HG02938 (cell line): ENCODE measurements around the gene RNF113B.

Source experiments
- ATAC-seq: cut with Tn5 transposase; IDR thresholded peaks from one replicate; pipeline ENCODE4 v1.9.1; 2021; ENCODE audit warnings: mild to moderate bottlenecking, moderate library complexity; ENCODE audit not compliant: unreplicated experiment

RNF113B gene

GRCh38 chr13:98175043-98175442, 2.0 kb downstream of the RNF113B start:
- no peak for ATAC-seq

- no peak for ATAC-seq
Measured at GRCh38 chr13:98174307-98174706, 2.8 kb downstream of the RNF113B start.

- ATAC-seq, result no peak
Measured at GRCh38 chr13:98173431-98174152, 3.5 kb downstream of the RNF113B start.

- ATAC-seq, result no peak
Measured at GRCh38 chr13:98172590-98173422, 4.3 kb downstream of the RNF113B start.

GRCh38 chr13:98171900-98172589, 5.0 kb downstream of the RNF113B start:
- ATAC-seq, result no peak

GRCh38 chr13:98169331-98169730, 7.7 kb downstream of the RNF113B start:
- ATAC-seq, result no peak

GRCh38 chr13:98162935-98163334, 14.1 kb downstream of the RNF113B start:
- no peak for ATAC-seq

- ATAC-seq, result no peak
Measured at GRCh38 chr13:98158172-98158899, 18.7 kb downstream of the RNF113B start.

GRCh38 chr13:98157609-98158008, 19.5 kb downstream of the RNF113B start:
- ATAC-seq, result no peak

GRCh38 chr13:98157188-98157587, 19.9 kb downstream of the RNF113B start:
- no peak for ATAC-seq

GRCh38 chr13:98156259-98156658, 20.8 kb downstream of the RNF113B start:
- no peak for ATAC-seq

- ATAC-seq, result no peak
Measured at GRCh38 chr13:98155475-98156109, 21.5 kb downstream of the RNF113B start.

- no peak for ATAC-seq
Measured at GRCh38 chr13:98150832-98151479, 26.1 kb downstream of the RNF113B start.

- no peak for ATAC-seq
Measured at GRCh38 chr13:98147521-98147920, 29.5 kb downstream of the RNF113B start.

- ATAC-seq, result no peak
Measured at GRCh38 chr13:98144801-98145350, 32.2 kb downstream of the RNF113B start.

- ATAC-seq, result no peak
Measured at GRCh38 chr13:98144027-98144741, 32.9 kb downstream of the RNF113B start.

- no peak for ATAC-seq
Measured at GRCh38 chr13:98143601-98144026, 33.5 kb downstream of the RNF113B start.

- peak; percentile 23 for ATAC-seq
Measured at GRCh38 chr13:98143157-98143553, 33.9 kb downstream of the RNF113B start.
